ENCODE measurements around the gene HMG20B. TPM values are rescaled to one million over a fixed set of nuclear protein-coding genes. Genes with fewer than 3 reads are reported as not detected.
"Not testable (repeated sequence)": the region's sequence is repeated elsewhere in the genome, so short reads cannot be mapped to it uniquely, and the experiment has no call there.

The HMG20B gene
- polyA plus RNA-seq, 1 donor (not counting 4 experiments of a cell fraction or from before 2014, with no cell fraction given) = 27.9 TPM

DNA sequence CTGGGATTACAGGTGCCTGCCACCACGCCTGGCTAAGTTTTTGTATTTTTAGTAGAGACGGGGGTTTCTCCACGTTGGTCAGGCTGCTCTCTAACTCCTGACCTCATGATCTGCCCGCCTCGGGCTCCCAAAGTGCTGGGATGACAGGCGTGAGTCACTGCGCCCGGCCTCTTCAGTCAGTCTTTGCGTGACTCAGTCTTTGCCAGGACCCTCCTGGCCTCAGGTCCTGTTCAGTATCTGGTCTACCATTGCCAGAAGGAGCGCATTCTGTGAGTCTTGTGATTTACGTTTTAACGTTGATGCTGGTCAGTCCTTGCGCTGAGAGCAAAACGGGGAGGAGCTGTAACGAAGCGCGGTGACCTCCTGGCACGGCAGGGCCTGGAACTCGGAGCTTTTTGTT lies 7.6 kb upstream of the HMG20B start:
- no peaks in the 10 kb centered on the region for H3K79me2 ChIP-seq (ENCODE audit: control insufficient read depth, insufficient read depth, low read length)
- TF ChIP-seq, protein P1, sequence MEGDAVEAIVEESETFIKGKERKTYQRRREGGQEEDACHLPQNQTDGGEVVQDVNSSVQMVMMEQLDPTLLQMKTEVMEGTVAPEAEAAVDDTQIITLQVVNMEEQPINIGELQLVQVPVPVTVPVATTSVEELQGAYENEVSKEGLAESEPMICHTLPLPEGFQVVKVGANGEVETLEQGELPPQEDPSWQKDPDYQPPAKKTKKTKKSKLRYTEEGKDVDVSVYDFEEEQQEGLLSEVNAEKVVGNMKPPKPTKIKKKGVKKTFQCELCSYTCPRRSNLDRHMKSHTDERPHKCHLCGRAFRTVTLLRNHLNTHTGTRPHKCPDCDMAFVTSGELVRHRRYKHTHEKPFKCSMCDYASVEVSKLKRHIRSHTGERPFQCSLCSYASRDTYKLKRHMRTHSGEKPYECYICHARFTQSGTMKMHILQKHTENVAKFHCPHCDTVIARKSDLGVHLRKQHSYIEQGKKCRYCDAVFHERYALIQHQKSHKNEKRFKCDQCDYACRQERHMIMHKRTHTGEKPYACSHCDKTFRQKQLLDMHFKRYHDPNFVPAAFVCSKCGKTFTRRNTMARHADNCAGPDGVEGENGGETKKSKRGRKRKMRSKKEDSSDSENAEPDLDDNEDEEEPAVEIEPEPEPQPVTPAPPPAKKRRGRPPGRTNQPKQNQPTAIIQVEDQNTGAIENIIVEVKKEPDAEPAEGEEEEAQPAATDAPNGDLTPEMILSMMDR (optimal IDR thresholded peaks at IDR 0.05 in 1 of 3, IDR thresholded peaks at IDR 0.05 in 1 of 3, conservative IDR thresholded peaks at IDR 0.05 in 1 of 3; ENCODE audit: extremely low read depth in 1 of 3, insufficient read depth in 2 of 3, low read length in 3 of 3) = no peak
- TF ChIP-seq EZH2 (IDR thresholded peaks at IDR 0.05; ENCODE audit: low read length) = no peak
- dilution Hi-C loops (cut with MboI; ENCODE audit: extremely low pct_ligation_motif_present, low sequenced_read_pairs) = no loop called here
- H4K20me1 ChIP-seq (ENCODE audit: control insufficient read depth, extremely low read depth, insufficient read depth, low read length) = no peaks in the 10 kb centered on the region
- peaks cover 10% of the 10 kb centered on the region for H3K4me1 ChIP-seq (ENCODE audit: control insufficient read depth, extremely low read depth, insufficient read depth, low read length)
- no peaks in the 10 kb centered on the region for H3K9me1 ChIP-seq (ENCODE audit: control insufficient read depth, extremely low read depth, insufficient read depth, low read length)
- no peaks in the 10 kb centered on the region for H3K27me3 ChIP-seq (ENCODE audit: control insufficient read depth, extremely low read depth, insufficient read depth, low read length)
- no peak overlapping the region for H3K27ac ChIP-seq (ENCODE audit: control insufficient read depth, insufficient read depth, low read length)
- no peaks in the 10 kb centered on the region for H3K9me3 ChIP-seq (ENCODE audit: control insufficient read depth, low read depth, low read length)
- no peak overlapping the region for H2AFZ ChIP-seq (ENCODE audit: control insufficient read depth, low read length)
- no peak overlapping the region for H3K4me2 ChIP-seq (ENCODE audit: control insufficient read depth, extremely low read depth, insufficient read depth, low read depth, low read length)
- FAIRE-seq = no peak
- DNase-seq (ENCODE audit: low read depth, low spot score) = no peak
- no peak overlapping the region for H3K9ac ChIP-seq (ENCODE audit: control insufficient read depth, extremely low read depth, insufficient read depth, low read length)
- no peak overlapping the region for H3K4me3 ChIP-seq (ENCODE audit: control insufficient read depth in 2 of 3, extremely low read depth in 1 of 3, insufficient read depth in 2 of 3, low read depth in 1 of 3, low read length in 3 of 3)
- no peaks in the 10 kb centered on the region for H3K36me3 ChIP-seq (ENCODE audit: control insufficient read depth in 2 of 2, extremely low read depth in 1 of 2, insufficient read depth in 2 of 2, low read length in 2 of 2)

DNA sequence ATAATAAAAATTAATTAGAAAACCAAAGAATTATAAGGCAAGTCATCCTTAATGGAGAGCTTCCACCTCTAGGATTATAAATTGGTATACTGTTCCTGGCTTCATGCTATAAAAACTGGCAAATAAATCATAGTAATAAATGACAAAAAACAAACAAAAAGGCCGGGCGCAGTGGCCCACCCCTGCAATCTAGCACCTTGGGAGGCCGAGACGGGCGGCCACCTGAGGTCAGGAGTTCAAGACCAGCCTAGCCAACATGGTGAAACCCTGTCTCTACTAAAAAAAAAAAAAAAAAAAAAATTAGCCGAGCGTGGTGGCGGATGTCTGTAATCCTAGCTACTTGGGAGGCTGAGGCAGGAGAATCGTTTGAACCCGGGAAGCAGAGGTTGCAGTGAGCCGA lies 2.7 kb upstream of the HMG20B start:
- H4K20me1 ChIP-seq (ENCODE audit: control insufficient read depth, extremely low read depth, insufficient read depth, low read length); H3K9me3 ChIP-seq (ENCODE audit: control insufficient read depth, low read depth, low read length); H3K27me3 ChIP-seq (ENCODE audit: control insufficient read depth, extremely low read depth, insufficient read depth, low read length); DNase-seq (ENCODE audit: low read depth, low spot score); H3K4me3 ChIP-seq (ENCODE audit: control insufficient read depth in 2 of 3, extremely low read depth in 1 of 3, insufficient read depth in 2 of 3, low read depth in 1 of 3, low read length in 3 of 3); H3K9ac ChIP-seq (ENCODE audit: control insufficient read depth, extremely low read depth, insufficient read depth, low read length); H2AFZ ChIP-seq (ENCODE audit: control insufficient read depth, low read length); H3K4me2 ChIP-seq (ENCODE audit: control insufficient read depth, extremely low read depth, insufficient read depth, low read depth, low read length); H3K36me3 ChIP-seq (ENCODE audit: control insufficient read depth in 2 of 2, extremely low read depth in 1 of 2, insufficient read depth in 2 of 2, low read length in 2 of 2); H3K27ac ChIP-seq (ENCODE audit: control insufficient read depth, insufficient read depth, low read length); H3K9me1 ChIP-seq (ENCODE audit: control insufficient read depth, extremely low read depth, insufficient read depth, low read length); H3K79me2 ChIP-seq (ENCODE audit: control insufficient read depth, insufficient read depth, low read length); dilution Hi-C loops (cut with MboI; ENCODE audit: extremely low pct_ligation_motif_present, low sequenced_read_pairs); FAIRE-seq: not testable (repeated sequence)
- H3K4me1 ChIP-seq (ENCODE audit: control insufficient read depth, extremely low read depth, insufficient read depth, low read length) = peaks cover 12% of the 10 kb centered on the region

GRCh38 chr19:3570606-3571011 lies 2.1 kb upstream of the HMG20B start:
- Histone ChIP-seq H3K9me3 (ENCODE audit: control insufficient read depth, low read depth, low read length) (no peaks in the 10 kb centered on the region), H3K79me2 (ENCODE audit: control insufficient read depth, insufficient read depth, low read length) (no peaks in the 10 kb centered on the region), H3K4me2 (ENCODE audit: control insufficient read depth, extremely low read depth, insufficient read depth, low read depth, low read length) (no peak overlapping the region), H3K4me1 (ENCODE audit: control insufficient read depth, extremely low read depth, insufficient read depth, low read length) (peaks cover 12% of the 10 kb centered on the region), H2AFZ (ENCODE audit: control insufficient read depth, low read length) (no peak overlapping the region), H4K20me1 (ENCODE audit: control insufficient read depth, extremely low read depth, insufficient read depth, low read length) (no peaks in the 10 kb centered on the region), H3K9me1 (ENCODE audit: control insufficient read depth, extremely low read depth, insufficient read depth, low read length) (no peaks in the 10 kb centered on the region), H3K36me3 (ENCODE audit: control insufficient read depth in 2 of 2, extremely low read depth in 1 of 2, insufficient read depth in 2 of 2, low read length in 2 of 2) (peaks cover 2 to 3% of the 10 kb centered on the region in 2 experiments), H3K27me3 (ENCODE audit: control insufficient read depth, extremely low read depth, insufficient read depth, low read length) (no peaks in the 10 kb centered on the region), H3K9ac (ENCODE audit: control insufficient read depth, extremely low read depth, insufficient read depth, low read length) (no peak overlapping the region), H3K4me3 (ENCODE audit: control insufficient read depth in 2 of 3, extremely low read depth in 1 of 3, insufficient read depth in 2 of 3, low read depth in 1 of 3, low read length in 3 of 3) (no peak overlapping the region), H3K27ac (ENCODE audit: control insufficient read depth, insufficient read depth, low read length) (no peak overlapping the region)
- dilution Hi-C loops (cut with MboI; ENCODE audit: extremely low pct_ligation_motif_present, low sequenced_read_pairs) = no loop called here
- TF ChIP-seq EZH2 (IDR thresholded peaks at IDR 0.05; ENCODE audit: low read length) = no peak
- TF ChIP-seq, protein P1 (optimal IDR thresholded peaks at IDR 0.05 in 1 of 3, IDR thresholded peaks at IDR 0.05 in 1 of 3, conservative IDR thresholded peaks at IDR 0.05 in 1 of 3; ENCODE audit: extremely low read depth in 1 of 3, insufficient read depth in 2 of 3, low read length in 3 of 3) = no peak
- no peak for FAIRE-seq
- DNase-seq (ENCODE audit: low read depth, low spot score) = no peak

All from keratinocyte (primary cell).